CD4-positive, alpha-beta T cell treated with Interferon gamma for 1 hour (primary cell): ENCODE measurements around the gene TACC2.
"Not testable (repeated sequence)": the region's sequence is repeated elsewhere in the genome, so short reads cannot be mapped to it uniquely, and the experiment has no call there.

Experiments
- DNase-seq: peaks from one replicate; pipeline ENCODE4 v3.0.0-alpha.2; 2020

The TACC2 gene

GRCh38 chr10:121981346-121981745 lies 7.6 kb upstream of the TACC2 start:
- no peak for DNase-seq

- DNase-seq = no peak
These were observed 5.1 kb upstream of the TACC2 start for GRCh38 chr10:121983852-121984251.

GRCh38 chr10:121984463-121984862 lies 4.5 kb upstream of the TACC2 start:
- no peak for DNase-seq

GRCh38 chr10:121990015-121990677 lies 1.2 kb downstream of the TACC2 start:
- no peak for DNase-seq

GRCh38 chr10:121991727-121992126 lies 2.8 kb downstream of the TACC2 start:
- not testable (repeated sequence) for DNase-seq

GRCh38 chr10:121994429-121994941 lies 5.5 kb downstream of the TACC2 start:
- no peak for DNase-seq

- DNase-seq = no peak
These were observed 9.5 kb downstream of the TACC2 start for GRCh38 chr10:121998462-121998861.

- DNase-seq = no peak
These were observed 10.3 kb downstream of the TACC2 start for GRCh38 chr10:121999301-121999700.

GRCh38 chr10:122001698-122002097 lies 12.7 kb downstream of the TACC2 start:
- DNase-seq = no peak

GRCh38 chr10:122007415-122007814 lies 18.5 kb downstream of the TACC2 start:
- no peak for DNase-seq

GRCh38 chr10:122010405-122011050 lies 21.6 kb downstream of the TACC2 start:
- DNase-seq = no peak

GRCh38 chr10:122012731-122013130 lies 23.8 kb downstream of the TACC2 start:
- no peak for DNase-seq

GRCh38 chr10:122013311-122013780 lies 24.4 kb downstream of the TACC2 start:
- DNase-seq = no peak

- no peak for DNase-seq
These were observed 25.8 kb downstream of the TACC2 start for GRCh38 chr10:122014652-122015248.

GRCh38 chr10:122017926-122018325 lies 29.0 kb downstream of the TACC2 start:
- not testable (repeated sequence) for DNase-seq

- DNase-seq = no peak
These were observed 29.5 kb downstream of the TACC2 start for GRCh38 chr10:122018491-122018890.

- no peak for DNase-seq
These were observed 30.0 kb downstream of the TACC2 start for GRCh38 chr10:122018951-122019413.

GRCh38 chr10:122019414-122019975 lies 30.5 kb downstream of the TACC2 start:
- no peak for DNase-seq

- no peak for DNase-seq
These were observed 31.3 kb downstream of the TACC2 start for GRCh38 chr10:122020226-122020625.

- no peak for DNase-seq
These were observed 32.4 kb downstream of the TACC2 start for GRCh38 chr10:122021379-122021778.

- DNase-seq = no peak
These were observed 32.9 kb downstream of the TACC2 start for GRCh38 chr10:122021828-122022227.

GRCh38 chr10:122022276-122022675 lies 33.3 kb downstream of the TACC2 start:
- no peak for DNase-seq

- DNase-seq = not testable (repeated sequence)
These were observed 34.3 kb downstream of the TACC2 start for GRCh38 chr10:122023257-122023656.
